Measurements from ENCODE around the gene EDARADD. TPM values are rescaled to one million over a fixed set of nuclear protein-coding genes. Genes with fewer than 3 reads are reported as not detected.
"Not testable (repeated sequence)": the region's sequence is repeated elsewhere in the genome, so short reads cannot be mapped to it uniquely, and the experiment has no call there.

EDARADD gene
- total RNA-seq, 2 experiments from 2014 or later = 1.5 to 1.7 TPM

- Mint-ChIP-seq H3K27ac (no peak overlapping the region), H3K36me3 (ENCODE audit: low read depth) (no peaks in the 10 kb centered on the region), H3K9me3 (peaks cover 2% of the 10 kb centered on the region), H3K4me3 (no peak overlapping the region), H3K27me3 (no peaks in the 10 kb centered on the region), H3K4me1 (ENCODE audit: low read depth) (no peaks in the 10 kb centered on the region)
- Histone ChIP-seq H3K9me3 (ENCODE audit: control insufficient read depth in 1 of 2, insufficient read depth in 1 of 2, low read length in 2 of 2) (no peaks in the 10 kb centered on the region), H3K27me3 (ENCODE audit: control insufficient read depth in 1 of 2, insufficient read depth in 2 of 2, low read length in 2 of 2) (no peaks in the 10 kb centered on the region), H3K4me3 (ENCODE audit: low read length) (no peak overlapping the region), H3K27ac (ENCODE audit: low read depth in 1 of 2, low read length in 2 of 2) (no peak overlapping the region), H3K4me1 (ENCODE audit: insufficient read depth, low read length) (no peaks in the 10 kb centered on the region), H3K36me3 (ENCODE audit: insufficient read depth, low read length) (no peaks in the 10 kb centered on the region)
- ATAC-seq (ENCODE audit: poor library complexity) (no peak), DNase-seq (no peak)
- CTCF ChIA-PET = interaction anchor here (0.7 to 1.1 kb wide), 2 partner anchors 13 to 123 kb away, joined by 3 read pairs; no protein-coding TSS in a partner anchor
- POLR2A ChIA-PET = no interaction called here
- TF ChIP-seq, protein P1, sequence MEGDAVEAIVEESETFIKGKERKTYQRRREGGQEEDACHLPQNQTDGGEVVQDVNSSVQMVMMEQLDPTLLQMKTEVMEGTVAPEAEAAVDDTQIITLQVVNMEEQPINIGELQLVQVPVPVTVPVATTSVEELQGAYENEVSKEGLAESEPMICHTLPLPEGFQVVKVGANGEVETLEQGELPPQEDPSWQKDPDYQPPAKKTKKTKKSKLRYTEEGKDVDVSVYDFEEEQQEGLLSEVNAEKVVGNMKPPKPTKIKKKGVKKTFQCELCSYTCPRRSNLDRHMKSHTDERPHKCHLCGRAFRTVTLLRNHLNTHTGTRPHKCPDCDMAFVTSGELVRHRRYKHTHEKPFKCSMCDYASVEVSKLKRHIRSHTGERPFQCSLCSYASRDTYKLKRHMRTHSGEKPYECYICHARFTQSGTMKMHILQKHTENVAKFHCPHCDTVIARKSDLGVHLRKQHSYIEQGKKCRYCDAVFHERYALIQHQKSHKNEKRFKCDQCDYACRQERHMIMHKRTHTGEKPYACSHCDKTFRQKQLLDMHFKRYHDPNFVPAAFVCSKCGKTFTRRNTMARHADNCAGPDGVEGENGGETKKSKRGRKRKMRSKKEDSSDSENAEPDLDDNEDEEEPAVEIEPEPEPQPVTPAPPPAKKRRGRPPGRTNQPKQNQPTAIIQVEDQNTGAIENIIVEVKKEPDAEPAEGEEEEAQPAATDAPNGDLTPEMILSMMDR (IDR thresholded peaks at IDR 0.05) = no peak
- intact Hi-C loops (cut with DNase I, micrococcal nuclease) = no loop called here
Observed at GRCh38 chr1:236363237-236363636, 30.8 kb upstream of the EDARADD start.

DNA sequence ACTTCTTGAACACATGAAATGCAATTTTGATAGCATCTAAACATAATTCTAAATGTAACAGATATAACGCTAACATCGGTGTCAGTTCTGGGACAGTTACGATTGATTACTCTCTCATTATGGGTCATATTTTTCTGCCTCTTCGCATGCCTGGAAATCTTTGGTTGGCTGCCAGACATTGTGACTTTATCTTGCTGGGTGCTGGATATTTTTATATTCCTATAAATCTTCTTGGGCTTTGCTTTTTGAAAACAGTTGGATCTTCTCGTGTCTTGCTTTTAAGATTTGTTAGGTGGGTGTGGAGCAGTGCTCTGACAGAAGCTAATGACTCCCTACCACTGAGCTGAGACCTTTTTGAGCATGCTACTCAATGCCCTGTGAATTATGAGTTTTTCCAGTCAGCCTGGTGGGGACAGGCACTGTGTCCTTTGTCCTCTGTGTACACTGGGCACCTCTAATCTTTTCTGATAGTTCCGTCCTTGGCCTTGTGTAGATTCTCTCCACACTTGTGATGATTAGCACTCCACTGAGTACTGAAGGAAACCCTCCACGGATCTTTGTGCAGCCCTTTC, 28.0 kb upstream of the EDARADD start:
- ChIA-PET POLR2A (no interaction called here), CTCF (no interaction called here)
- H3K27ac Mint-ChIP-seq = no peak overlapping the region
- no peaks in the 10 kb centered on the region for H3K36me3 Mint-ChIP-seq (ENCODE audit: low read depth)
- H3K9me3 Mint-ChIP-seq = no peaks in the 10 kb centered on the region
- no peak overlapping the region for H3K4me3 Mint-ChIP-seq
- intact Hi-C loops (cut with DNase I, micrococcal nuclease) = no loop called here
- peaks cover 4% of the 10 kb centered on the region for H3K27me3 Mint-ChIP-seq
- Histone ChIP-seq H3K4me1 (ENCODE audit: insufficient read depth, low read length) (no peaks in the 10 kb centered on the region), H3K4me3 (ENCODE audit: low read length) (no peak overlapping the region), H3K36me3 (ENCODE audit: insufficient read depth, low read length) (no peaks in the 10 kb centered on the region), H3K27ac (ENCODE audit: low read depth in 1 of 2, low read length in 2 of 2) (no peak overlapping the region), H3K27me3 (ENCODE audit: control insufficient read depth in 1 of 2, insufficient read depth in 2 of 2, low read length in 2 of 2) (no peaks in the 10 kb centered on the region), H3K9me3 (ENCODE audit: control insufficient read depth in 1 of 2, insufficient read depth in 1 of 2, low read length in 2 of 2) (no peaks in the 10 kb centered on the region)
- DNase-seq = no peak
- no peaks in the 10 kb centered on the region for H3K4me1 Mint-ChIP-seq (ENCODE audit: low read depth)
- ATAC-seq (ENCODE audit: poor library complexity) = no peak
- TF ChIP-seq, protein P1 (IDR thresholded peaks at IDR 0.05) = no peak

DNA sequence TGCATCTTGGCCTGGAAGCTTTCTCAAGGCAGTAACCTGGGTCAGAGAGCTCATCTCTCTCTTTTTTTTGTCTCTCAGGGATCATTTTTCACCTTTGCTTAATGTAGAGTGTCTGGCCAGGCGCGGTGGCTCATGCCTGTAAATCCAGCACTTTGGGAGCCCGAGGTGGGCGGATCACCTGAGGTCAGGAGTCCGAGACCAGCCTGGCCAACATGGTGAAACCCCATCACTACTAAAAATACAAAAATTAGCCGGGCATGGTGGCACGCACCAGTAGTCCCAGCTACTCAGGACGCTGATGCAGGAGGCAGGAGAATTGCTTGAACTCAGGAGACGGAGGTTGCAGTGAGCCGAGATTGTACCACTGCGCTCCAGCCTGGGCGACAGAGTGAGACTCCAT, 27.4 kb upstream of the EDARADD start:
- H3K4me1 ChIP-seq (ENCODE audit: insufficient read depth, low read length); H3K27ac ChIP-seq (ENCODE audit: low read depth in 1 of 2, low read length in 2 of 2); CTCF ChIA-PET; ATAC-seq (ENCODE audit: poor library complexity); H3K27me3 ChIP-seq (ENCODE audit: control insufficient read depth in 1 of 2, insufficient read depth in 2 of 2, low read length in 2 of 2); H3K4me3 ChIP-seq (ENCODE audit: low read length); H3K27me3 Mint-ChIP-seq; H3K36me3 Mint-ChIP-seq (ENCODE audit: low read depth); POLR2A ChIA-PET; H3K9me3 ChIP-seq (ENCODE audit: control insufficient read depth in 1 of 2, insufficient read depth in 1 of 2, low read length in 2 of 2); DNase-seq; H3K9me3 Mint-ChIP-seq; H3K27ac Mint-ChIP-seq; intact Hi-C loops (cut with DNase I, micrococcal nuclease); H3K4me3 Mint-ChIP-seq; H3K4me1 Mint-ChIP-seq (ENCODE audit: low read depth); H3K36me3 ChIP-seq (ENCODE audit: insufficient read depth, low read length): not testable (repeated sequence)

DNA sequence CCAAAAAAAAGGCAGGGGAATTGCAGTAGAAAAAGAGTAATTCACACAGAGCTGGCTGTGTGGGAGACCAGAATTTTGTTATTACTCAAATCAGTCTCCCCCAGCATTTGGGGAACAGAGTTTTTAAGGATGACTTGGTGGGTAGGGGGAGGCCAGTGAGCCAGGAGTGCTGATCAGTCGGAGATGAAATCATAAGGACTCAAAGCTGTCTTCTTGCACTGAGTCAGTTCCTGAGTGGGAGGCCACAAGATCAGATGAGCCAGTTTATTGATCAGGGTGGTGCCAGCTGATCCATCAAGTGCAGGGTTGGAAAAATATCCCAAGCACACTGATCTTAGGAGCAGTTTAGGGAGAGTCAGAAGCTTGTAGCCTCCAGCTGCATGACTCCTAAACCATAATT, 23.7 kb upstream of the EDARADD start:
- H3K36me3 ChIP-seq (ENCODE audit: insufficient read depth, low read length) = no peaks in the 10 kb centered on the region
- H3K27ac ChIP-seq (ENCODE audit: low read depth in 1 of 2, low read length in 2 of 2) = no peak overlapping the region
- POLR2A ChIA-PET = no interaction called here
- intact Hi-C loops (cut with DNase I, micrococcal nuclease) = no loop called here
- DNase-seq (no peak), ATAC-seq (ENCODE audit: poor library complexity) (no peak)
- Mint-ChIP-seq H3K9me3 (no peaks in the 10 kb centered on the region), H3K27ac (no peak overlapping the region), H3K27me3 (peaks cover 8% of the 10 kb centered on the region), H3K4me3 (no peak overlapping the region), H3K4me1 (ENCODE audit: low read depth) (no peaks in the 10 kb centered on the region), H3K36me3 (ENCODE audit: low read depth) (no peaks in the 10 kb centered on the region)
- no peaks in the 10 kb centered on the region for H3K4me1 ChIP-seq (ENCODE audit: insufficient read depth, low read length)
- no peaks in the 10 kb centered on the region for H3K27me3 ChIP-seq (ENCODE audit: control insufficient read depth in 1 of 2, insufficient read depth in 2 of 2, low read length in 2 of 2)
- CTCF ChIA-PET = no interaction called here
- no peak overlapping the region for H3K4me3 ChIP-seq (ENCODE audit: low read length)
- no peaks in the 10 kb centered on the region for H3K9me3 ChIP-seq (ENCODE audit: control insufficient read depth in 1 of 2, insufficient read depth in 1 of 2, low read length in 2 of 2)
- TF ChIP-seq, protein P1 (IDR thresholded peaks at IDR 0.05) = no peak

All from CD4-positive, alpha-beta T cell (primary cell).